Mononuclear cell (primary cell): ENCODE data around the gene CENPA. TPM values are rescaled to one million over a fixed set of nuclear protein-coding genes. Genes with fewer than 3 reads are reported as not detected.
"Not testable (repeated sequence)": the region's sequence is repeated elsewhere in the genome, so short reads cannot be mapped to it uniquely, and the experiment has no call there.

Experiments
- H3K27me3 ChIP-seq: 2 replicates; pipeline ENCODE4 v1.6.0; 2011; ENCODE audit warnings: low read length, control low read depth; ENCODE audit not compliant: insufficient read depth
- H3K4me1 ChIP-seq: 2 replicates; pipeline ENCODE4 v1.5.1; 2011; ENCODE audit warnings: mild to moderate bottlenecking, low read length, control low read depth; ENCODE audit not compliant: insufficient read depth
- H3K4me3 ChIP-seq: 2 replicates; pipeline ENCODE4 v1.5.1; 2011; ENCODE audit warnings: mild to moderate bottlenecking, low read length, moderate library complexity
- H3K9me3 ChIP-seq: 2 replicates; pipeline ENCODE4 v1.5.1; 2011; ENCODE audit warnings: low read depth, mild to moderate bottlenecking, control low read depth, low read length
- total RNA-seq: library from RNA; depleted of rRNA; stranded (reverse); fragments of >200 nt; gene quantifications from one replicate; pipeline ENCODE4 v1.2.3, GENCODE V29; 2012

Gene CENPA
- total RNA-seq, 1 donor = 0.63 TPM

GRCh38 chr2:26769089-26769761 is 16.6 kb upstream of the CENPA start:
- Histone ChIP-seq H3K27me3 (no peaks in the 10 kb centered on the region), H3K4me1 (peaks cover 77% of the 10 kb centered on the region), H3K4me3 (no peak overlapping the region), H3K9me3 (no peaks in the 10 kb centered on the region)

DNA sequence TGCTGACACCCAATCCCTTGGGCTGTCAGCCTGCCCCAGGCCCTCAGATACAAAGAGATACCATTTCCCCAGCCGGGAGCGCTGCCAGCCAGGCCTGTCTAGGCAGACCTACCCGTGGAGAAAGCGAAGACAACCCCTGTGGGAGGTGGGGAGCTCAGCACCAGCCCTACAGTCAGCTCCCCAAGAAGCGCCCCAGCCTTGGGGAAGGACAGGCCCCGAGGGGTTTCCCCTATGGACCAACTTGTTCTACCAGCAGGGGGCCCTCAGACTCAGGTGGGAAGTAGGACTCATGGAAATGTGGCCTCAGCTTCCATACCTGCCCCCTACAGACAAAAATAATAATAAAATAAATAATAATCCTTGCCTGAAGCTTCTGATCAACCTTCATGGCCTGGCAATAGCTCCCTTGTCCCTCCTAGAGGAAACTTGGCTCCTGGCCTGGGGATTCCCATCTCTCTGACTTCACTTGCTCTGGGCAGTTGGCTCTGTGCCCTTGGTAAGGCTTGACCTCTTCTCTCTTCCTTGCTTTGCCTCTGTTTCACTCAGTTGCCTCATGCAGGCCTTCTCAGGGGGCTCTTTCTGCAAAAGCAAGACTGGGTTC is 14.8 kb upstream of the CENPA start:
- no peak overlapping the region for H3K4me3 ChIP-seq
- H3K27me3 ChIP-seq = no peaks in the 10 kb centered on the region
- H3K4me1 ChIP-seq = peaks cover 61% of the 10 kb centered on the region
- no peaks in the 10 kb centered on the region for H3K9me3 ChIP-seq

GRCh38 chr2:26772064-26773001 is 13.5 kb upstream of the CENPA start:
- Histone ChIP-seq H3K9me3 (no peaks in the 10 kb centered on the region), H3K4me3 (no peak overlapping the region), H3K4me1 (peaks cover 50% of the 10 kb centered on the region)

GRCh38 chr2:26776195-26776800 is 9.6 kb upstream of the CENPA start:
- H3K4me3 ChIP-seq = no peak overlapping the region
- H3K9me3 ChIP-seq = no peaks in the 10 kb centered on the region
- H3K4me1 ChIP-seq = peaks cover 21% of the 10 kb centered on the region
- no peaks in the 10 kb centered on the region for H3K27me3 ChIP-seq

More at GRCh38 chr2:26772064-26773001, 13.5 kb upstream of the CENPA start:
- H3K27me3 ChIP-seq = no peaks in the 10 kb centered on the region

- H3K4me3 ChIP-seq = no peak overlapping the region
- no peaks in the 10 kb centered on the region for H3K9me3 ChIP-seq
- no peaks in the 10 kb centered on the region for H3K27me3 ChIP-seq
- H3K4me1 ChIP-seq = peaks cover 3% of the 10 kb centered on the region
These were observed 7.8 kb upstream of the CENPA start for GRCh38 chr2:26778098-26778497.

- Histone ChIP-seq H3K27me3 (no peaks in the 10 kb centered on the region), H3K9me3 (no peaks in the 10 kb centered on the region), H3K4me1 (no peaks in the 10 kb centered on the region)
These were observed 7.3 kb upstream of the CENPA start for GRCh38 chr2:26778507-26778906.

DNA sequence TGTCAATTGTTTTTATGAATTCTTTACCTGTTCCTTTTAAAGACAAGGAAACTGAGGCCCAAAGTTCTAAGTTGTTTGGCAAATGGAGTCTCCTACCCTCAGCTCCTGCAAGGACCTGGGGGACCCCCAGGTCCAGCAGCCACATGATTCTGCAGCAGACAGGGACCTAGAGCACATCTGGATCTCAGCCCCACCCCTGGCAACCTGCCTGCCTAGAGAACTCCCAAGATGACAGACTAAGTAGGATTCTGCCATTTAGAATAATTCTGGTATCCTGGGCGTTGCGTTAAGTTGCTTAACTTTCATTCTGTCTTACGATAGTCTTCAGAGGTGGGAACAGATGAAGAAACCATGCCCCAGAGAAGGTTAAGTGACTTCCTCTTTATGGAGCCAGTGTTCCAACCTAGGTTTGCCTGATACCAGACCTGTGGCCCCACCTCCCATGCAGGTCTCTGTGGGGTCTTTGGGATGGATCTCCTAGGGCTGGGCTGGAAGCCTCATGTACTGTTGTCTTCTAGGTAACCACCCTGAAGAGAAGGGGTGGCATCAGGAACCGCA is 5.6 kb upstream of the CENPA start:
- Histone ChIP-seq H3K4me3 (no peak overlapping the region), H3K27me3 (no peaks in the 10 kb centered on the region), H3K9me3 (no peaks in the 10 kb centered on the region), H3K4me1 (peaks cover 5% of the 10 kb centered on the region)

More at GRCh38 chr2:26778507-26778906, 7.3 kb upstream of the CENPA start:
- no peak overlapping the region for H3K4me3 ChIP-seq

DNA sequence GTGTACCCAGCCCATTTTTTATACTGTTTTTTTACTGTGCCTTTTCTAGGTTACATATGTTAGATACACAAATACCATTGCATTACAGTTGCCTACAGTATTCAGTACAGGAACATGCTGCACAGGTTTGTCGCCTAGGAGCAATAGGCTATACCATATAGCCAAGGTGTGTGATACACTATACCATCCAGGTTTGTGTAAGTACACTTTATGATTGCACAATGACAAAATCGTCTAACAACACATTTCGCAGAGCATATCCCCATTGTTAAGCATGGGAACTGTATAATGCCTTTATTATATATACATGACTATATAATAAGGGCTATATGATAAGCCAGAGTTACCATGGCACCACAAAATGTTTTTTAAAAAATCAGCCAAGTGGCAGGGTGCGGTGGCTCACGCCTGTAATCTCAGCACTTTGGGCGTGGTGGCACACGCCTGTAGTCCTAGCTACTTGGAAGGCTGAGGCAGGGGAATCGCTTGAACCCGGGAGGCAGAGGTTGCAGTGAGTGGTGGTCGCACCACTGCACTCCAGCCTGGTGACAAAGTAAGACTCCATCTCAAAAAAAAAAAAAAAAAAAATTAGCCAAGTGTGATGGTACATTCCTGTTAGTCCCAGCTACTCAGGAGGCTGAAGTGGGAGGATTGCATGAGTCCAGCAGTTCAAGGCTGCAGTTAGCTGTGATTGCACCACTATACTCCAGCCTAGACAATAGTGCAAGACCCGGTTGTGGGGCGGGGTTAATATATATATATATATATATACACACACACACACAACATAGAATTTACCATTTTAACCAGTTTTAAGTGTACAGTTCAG is 2.8 kb upstream of the CENPA start:
- Histone ChIP-seq H3K9me3 (no peaks in the 10 kb centered on the region), H3K27me3 (no peaks in the 10 kb centered on the region), H3K4me3 (no peak overlapping the region), H3K4me1 (peaks cover 24% of the 10 kb centered on the region)

GRCh38 chr2:26784570-26785234 is 1.2 kb upstream of the CENPA start:
- Histone ChIP-seq H3K9me3 (no peaks in the 10 kb centered on the region), H3K27me3 (no peaks in the 10 kb centered on the region), H3K4me3 (no peak overlapping the region), H3K4me1 (peaks cover 27% of the 10 kb centered on the region)

DNA sequence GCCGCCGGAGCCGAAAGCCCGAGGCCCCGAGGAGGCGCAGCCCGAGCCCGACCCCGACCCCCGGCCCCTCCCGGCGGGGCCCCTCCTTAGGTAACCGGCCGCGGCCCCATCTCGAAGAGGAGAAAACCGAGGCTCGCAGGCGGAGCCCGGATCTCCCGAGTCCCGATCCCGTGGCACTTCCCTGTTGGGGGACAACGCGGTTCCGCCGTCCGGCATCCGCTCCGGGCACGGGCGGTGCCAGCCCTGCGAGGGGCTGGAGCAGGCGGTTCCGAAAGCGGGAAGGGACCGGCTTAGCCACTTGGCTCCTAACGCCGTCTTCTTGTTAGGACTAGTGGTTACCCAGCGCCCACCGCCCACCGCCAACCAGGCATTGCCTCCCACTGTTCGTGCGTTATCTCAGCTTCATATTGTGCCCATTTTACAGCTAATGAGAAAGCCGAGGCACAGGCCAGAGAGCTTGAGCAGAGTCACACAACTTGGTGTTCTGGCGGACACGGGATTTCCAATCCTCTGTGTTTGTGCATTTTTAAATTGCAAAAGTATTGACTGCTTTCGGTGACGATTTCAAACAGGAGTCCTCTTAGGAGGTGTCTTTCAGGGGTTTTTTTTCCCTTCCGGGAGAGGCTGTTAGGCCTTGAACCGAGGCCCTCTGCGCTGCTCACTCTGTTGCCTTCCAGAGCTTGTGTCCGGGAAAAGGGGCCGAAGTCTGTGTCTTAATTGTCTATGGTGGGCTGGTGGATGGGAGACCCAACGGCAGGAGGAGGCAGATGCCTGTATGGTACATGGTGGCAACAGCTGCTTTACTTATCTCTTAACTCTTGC is 562 bp downstream of the CENPA start:
- H3K9me3 ChIP-seq = no peaks in the 10 kb centered on the region
- H3K4me3 ChIP-seq = peak overlapping the region; percentile 62
- no peaks in the 10 kb centered on the region for H3K27me3 ChIP-seq
- H3K4me1 ChIP-seq = peaks cover 27% of the 10 kb centered on the region

DNA sequence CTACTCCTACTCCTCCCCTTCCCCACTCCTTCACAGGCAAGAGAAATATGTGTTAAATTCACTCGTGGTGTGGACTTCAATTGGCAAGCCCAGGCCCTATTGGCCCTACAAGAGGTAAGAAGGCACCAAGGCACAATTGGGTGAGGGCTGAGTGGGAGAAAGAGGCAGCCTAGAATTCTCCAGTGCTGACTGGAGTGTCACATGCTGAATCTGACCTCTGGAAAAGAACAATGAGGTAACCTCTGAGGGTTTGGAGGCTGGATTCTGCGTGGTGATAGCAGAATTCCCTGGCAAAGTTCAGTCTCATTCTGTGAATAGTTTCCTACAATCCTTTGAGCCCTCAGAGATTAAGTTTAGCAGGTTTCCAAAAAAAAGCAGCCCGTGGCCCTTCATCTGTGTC is 6.9 kb downstream of the CENPA start:
- H3K4me1 ChIP-seq = peaks cover 6% of the 10 kb centered on the region
- no peak overlapping the region for H3K4me3 ChIP-seq
- H3K9me3 ChIP-seq = no peaks in the 10 kb centered on the region
- H3K27me3 ChIP-seq = no peaks in the 10 kb centered on the region

DNA sequence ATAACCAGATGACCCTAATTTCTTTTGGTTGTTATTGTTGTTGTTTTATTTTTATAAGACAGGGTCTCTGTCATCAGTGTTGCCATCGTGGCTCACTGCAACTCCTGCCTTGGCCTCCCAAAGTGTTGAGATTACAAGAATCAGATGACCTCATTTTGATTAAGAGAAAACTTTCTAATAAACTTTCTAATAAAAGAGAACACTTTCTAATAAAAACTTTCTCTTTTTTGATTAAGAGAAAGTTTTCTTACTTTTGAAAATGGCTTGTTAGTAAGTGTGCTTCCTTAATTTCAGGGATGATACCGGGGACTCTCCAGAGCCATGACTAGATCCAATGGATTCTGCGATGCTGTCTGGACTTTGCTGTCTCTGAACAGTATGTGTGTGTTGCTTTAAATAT is 7.7 kb downstream of the CENPA start:
- no peak overlapping the region for H3K4me3 ChIP-seq
- no peaks in the 10 kb centered on the region for H3K4me1 ChIP-seq
- no peaks in the 10 kb centered on the region for H3K27me3 ChIP-seq
- H3K9me3 ChIP-seq = no peaks in the 10 kb centered on the region

- H3K4me1 ChIP-seq, H3K9me3 ChIP-seq, H3K27me3 ChIP-seq, H3K4me3 ChIP-seq: not testable (repeated sequence)
These were observed 9.3 kb downstream of the CENPA start for GRCh38 chr2:26795135-26795534.
